Body of pancreas (tissue), 4 donors: ENCODE results near the gene ARHGEF17. TPM values are rescaled to one million over a fixed set of nuclear protein-coding genes. Genes with fewer than 3 reads are reported as not detected.
A peak's percentile ranks its signal among the peaks of the same experiment; 100 is the strongest.

Experiments used
- ATAC-seq: fragments of 150-250 bp; one replicate; pipeline ENCODE4 v1.9.1; 2016
- DNase-seq, 4 donors: peaks; one replicate each; pipeline ENCODE4 v3.0.0-alpha.2; 2019
- H3K27ac ChIP-seq, 4 donors: fragments of 200-600 bp; sonication (generic); 1 replicate in 3 of 4; 2 replicates in 1 of 4; pipeline versions ENCODE4 v1.5.1 to v1.6.1; 2016 to 2019; ENCODE audit warnings: mild to moderate bottlenecking in 1 of 4, mixed read lengths in 1 of 4, moderate library complexity in 1 of 4
- H3K27me3 ChIP-seq, 2 donors: fragments of 200-600 bp; sonication (generic); one replicate each; pipeline ENCODE4 v1.6.0; 2016; ENCODE audit warnings: mild to moderate bottlenecking in 1 of 2
- H3K36me3 ChIP-seq, 2 donors: fragments of 200-600 bp; sonication (generic); replicated peaks in 1 of 2; 2 replicates each; pipeline ENCODE4 v1.5.1; 2016; ENCODE audit warnings: low read depth in 2 of 2; ENCODE audit not compliant: insufficient read depth in 1 of 2
- H3K4me1 ChIP-seq: fragments of 200-600 bp; sonication (generic); one replicate; pipeline ENCODE4 v1.6.0; 2016
- H3K4me3 ChIP-seq, 2 donors: fragments of 200-600 bp; sonication (generic); 1 replicate in 1 of 2; 2 replicates in 1 of 2; pipeline ENCODE4 v1.5.1; 2016 to 2019
- H3K9me3 ChIP-seq, 3 donors: fragments of 200-600 bp; sonication (generic); 1 replicate in 2 of 3; 2 replicates in 1 of 3; pipeline ENCODE4 v1.5.1; 2016
- CTCF ChIP-seq, 7 experiments: fragments of 450-650 bp in 4 of 7; fragments of 200-600 bp in 3 of 7; sonication (generic) in 3 of 7; IDR thresholded peaks; one replicate each; pipeline ENCODE4 v1.5.1; 2016 to 2019; ENCODE audit warnings: antibody characterized with exemption in 7 of 7
- POLR2A ChIP-seq, 3 donors: fragments of 450-650 bp; IDR thresholded peaks; one replicate each; pipeline ENCODE4 v1.6.1; 2016; ENCODE audit warnings: antibody characterized with exemption in 3 of 3, mild to moderate bottlenecking in 2 of 3
- WGBS, 2 donors: methylation state at CpG; one replicate each; pipeline ENCODE4 v1.1.5; 2017; 5-methylcytosine and 5-hydroxymethylcytosine counted together
- intact Hi-C: fragments of 100-400 bp; cut with DNase I; formaldehyde crosslinking; loops from one replicate; pipeline ENCODE4 v1.15.1; 2023
- total RNA-seq, 2 donors: library from RNA; depleted of rRNA; stranded (reverse); fragments of >200 nt; gene quantifications; one replicate each; pipeline ENCODE4 v1.1.0, GENCODE V29; 2016

ARHGEF17 gene
- total RNA-seq, 2 donors from 2014 or later, result 19.2 to 28.0 TPM

GRCh38 chr11:73347067-73347466, 39.0 kb downstream of the ARHGEF17 start:
- intact Hi-C loops, result no loop called here
- peaks cover 21% of the 10 kb centered on the region for H3K4me1 ChIP-seq
- H3K36me3 ChIP-seq, result no peaks in the 10 kb centered on the region
- H3K27ac ChIP-seq, result no peak overlapping the region
- H3K4me3 ChIP-seq, result no peak overlapping the region
- ATAC-seq, result no peak
- DNase-seq, result no peak
- H3K9me3 ChIP-seq, result no peaks in the 10 kb centered on the region
- WGBS, 2 donors, result 72 to 79% methylated on average over 8 to 9 of the region's 12 CpGs
- no peaks in the 10 kb centered on the region for H3K27me3 ChIP-seq
- TF ChIP-seq CTCF (IDR thresholded peaks at IDR 0.05) (no peak), POLR2A (IDR thresholded peaks at IDR 0.05) (no peak)

- intact Hi-C loops, result no loop called here
- 79 to 84% methylated on average over 5 of the region's 5 CpGs for WGBS, 2 donors
- no peak for ATAC-seq
These were observed 40.8 kb downstream of the ARHGEF17 start for GRCh38 chr11:73348838-73349237.

GRCh38 chr11:73349633-73350032, 41.6 kb downstream of the ARHGEF17 start:
- 65 to 76% methylated on average over 6 of the region's 6 CpGs for WGBS, 2 donors
- DNase-seq, result no peak
- H3K27me3 ChIP-seq, result no peaks in the 10 kb centered on the region
- TF ChIP-seq POLR2A (IDR thresholded peaks at IDR 0.05) (no peak), CTCF (IDR thresholded peaks at IDR 0.05) (no peak)
- H3K4me1 ChIP-seq, result peaks cover 6% of the 10 kb centered on the region
- intact Hi-C loops, result no loop called here
- no peak overlapping the region for H3K4me3 ChIP-seq
- H3K27ac ChIP-seq, result no peak overlapping the region
- no peaks in the 10 kb centered on the region for H3K9me3 ChIP-seq
- no peak for ATAC-seq
- no peaks in the 10 kb centered on the region for H3K36me3 ChIP-seq

More at GRCh38 chr11:73348838-73349237, 40.8 kb downstream of the ARHGEF17 start:
- Histone ChIP-seq H3K4me3 (no peak overlapping the region), H3K27me3 (no peaks in the 10 kb centered on the region), H3K9me3 (no peaks in the 10 kb centered on the region), H3K4me1 (peaks cover 7% of the 10 kb centered on the region), H3K27ac (no peak overlapping the region), H3K36me3 (no peaks in the 10 kb centered on the region)
- TF ChIP-seq CTCF (IDR thresholded peaks at IDR 0.05) (no peak), POLR2A (IDR thresholded peaks at IDR 0.05) (no peak)
- DNase-seq, result no peak

- Histone ChIP-seq H3K4me1 (peaks cover 6% of the 10 kb centered on the region), H3K27me3 (no peaks in the 10 kb centered on the region), H3K27ac (no peak overlapping the region), H3K9me3 (no peaks in the 10 kb centered on the region), H3K36me3 (no peaks in the 10 kb centered on the region), H3K4me3 (no peak overlapping the region)
- DNase-seq, result peak; percentile 54 to 65 (median 64)
- ATAC-seq, result peak; percentile 73
- intact Hi-C loops, result no loop called here
- TF ChIP-seq CTCF (IDR thresholded peaks at IDR 0.05), result peak; percentile 88 to 99 (median 93)
- no peak for TF ChIP-seq POLR2A (IDR thresholded peaks at IDR 0.05)
- WGBS, 2 donors, result 18 to 19% methylated on average over 16 of the region's 16 CpGs
These were observed 43.0 kb downstream of the ARHGEF17 start for GRCh38 chr11:73350908-73351636.

- Histone ChIP-seq H3K27me3 (no peaks in the 10 kb centered on the region), H3K9me3 (no peaks in the 10 kb centered on the region), H3K36me3 (no peaks in the 10 kb centered on the region), H3K27ac (no peak overlapping the region), H3K4me3 (no peak overlapping the region), H3K4me1 (peaks cover 6% of the 10 kb centered on the region)
- ATAC-seq (no peak), DNase-seq (no peak)
- TF ChIP-seq POLR2A (IDR thresholded peaks at IDR 0.05) (no peak), CTCF (IDR thresholded peaks at IDR 0.05) (no peak)
- intact Hi-C loops, result no loop called here
- WGBS, 2 donors, result 74 to 86% methylated on average over 4 of the region's 4 CpGs
These were observed 45.3 kb downstream of the ARHGEF17 start for GRCh38 chr11:73353422-73353821.
